ENCODE data around the gene LARGE1. TPM values are rescaled to one million over a fixed set of nuclear protein-coding genes. Genes with fewer than 3 reads are reported as not detected.

LARGE1 gene
- total and polyA plus RNA-seq, 2 of the 13 experiments (the other 11 are each of a cell fraction or from before 2014, with no cell fraction given): 8.4 to 11.0 TPM

DNA sequence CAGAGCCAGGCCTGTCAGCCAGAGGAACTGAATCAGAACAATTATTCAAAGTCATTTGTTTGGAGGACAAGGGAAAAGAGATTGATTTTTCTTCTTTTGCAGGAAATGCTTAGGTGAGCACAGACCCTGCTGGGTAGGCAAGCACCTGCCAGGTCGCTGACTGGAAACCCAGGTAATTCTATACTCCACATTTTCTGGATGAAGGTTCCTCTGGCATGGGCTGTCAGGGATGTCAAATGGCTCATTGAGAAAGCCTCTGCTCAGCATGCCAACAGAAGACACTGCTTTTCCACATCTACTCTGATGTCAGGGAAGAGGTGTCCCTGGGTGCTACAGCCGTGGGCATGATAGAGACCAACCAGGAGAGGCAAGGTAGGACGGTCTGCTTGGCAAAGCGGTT, 695.4 kb downstream of the LARGE1 start (continued):
- TF ChIP-seq, protein P1, sequence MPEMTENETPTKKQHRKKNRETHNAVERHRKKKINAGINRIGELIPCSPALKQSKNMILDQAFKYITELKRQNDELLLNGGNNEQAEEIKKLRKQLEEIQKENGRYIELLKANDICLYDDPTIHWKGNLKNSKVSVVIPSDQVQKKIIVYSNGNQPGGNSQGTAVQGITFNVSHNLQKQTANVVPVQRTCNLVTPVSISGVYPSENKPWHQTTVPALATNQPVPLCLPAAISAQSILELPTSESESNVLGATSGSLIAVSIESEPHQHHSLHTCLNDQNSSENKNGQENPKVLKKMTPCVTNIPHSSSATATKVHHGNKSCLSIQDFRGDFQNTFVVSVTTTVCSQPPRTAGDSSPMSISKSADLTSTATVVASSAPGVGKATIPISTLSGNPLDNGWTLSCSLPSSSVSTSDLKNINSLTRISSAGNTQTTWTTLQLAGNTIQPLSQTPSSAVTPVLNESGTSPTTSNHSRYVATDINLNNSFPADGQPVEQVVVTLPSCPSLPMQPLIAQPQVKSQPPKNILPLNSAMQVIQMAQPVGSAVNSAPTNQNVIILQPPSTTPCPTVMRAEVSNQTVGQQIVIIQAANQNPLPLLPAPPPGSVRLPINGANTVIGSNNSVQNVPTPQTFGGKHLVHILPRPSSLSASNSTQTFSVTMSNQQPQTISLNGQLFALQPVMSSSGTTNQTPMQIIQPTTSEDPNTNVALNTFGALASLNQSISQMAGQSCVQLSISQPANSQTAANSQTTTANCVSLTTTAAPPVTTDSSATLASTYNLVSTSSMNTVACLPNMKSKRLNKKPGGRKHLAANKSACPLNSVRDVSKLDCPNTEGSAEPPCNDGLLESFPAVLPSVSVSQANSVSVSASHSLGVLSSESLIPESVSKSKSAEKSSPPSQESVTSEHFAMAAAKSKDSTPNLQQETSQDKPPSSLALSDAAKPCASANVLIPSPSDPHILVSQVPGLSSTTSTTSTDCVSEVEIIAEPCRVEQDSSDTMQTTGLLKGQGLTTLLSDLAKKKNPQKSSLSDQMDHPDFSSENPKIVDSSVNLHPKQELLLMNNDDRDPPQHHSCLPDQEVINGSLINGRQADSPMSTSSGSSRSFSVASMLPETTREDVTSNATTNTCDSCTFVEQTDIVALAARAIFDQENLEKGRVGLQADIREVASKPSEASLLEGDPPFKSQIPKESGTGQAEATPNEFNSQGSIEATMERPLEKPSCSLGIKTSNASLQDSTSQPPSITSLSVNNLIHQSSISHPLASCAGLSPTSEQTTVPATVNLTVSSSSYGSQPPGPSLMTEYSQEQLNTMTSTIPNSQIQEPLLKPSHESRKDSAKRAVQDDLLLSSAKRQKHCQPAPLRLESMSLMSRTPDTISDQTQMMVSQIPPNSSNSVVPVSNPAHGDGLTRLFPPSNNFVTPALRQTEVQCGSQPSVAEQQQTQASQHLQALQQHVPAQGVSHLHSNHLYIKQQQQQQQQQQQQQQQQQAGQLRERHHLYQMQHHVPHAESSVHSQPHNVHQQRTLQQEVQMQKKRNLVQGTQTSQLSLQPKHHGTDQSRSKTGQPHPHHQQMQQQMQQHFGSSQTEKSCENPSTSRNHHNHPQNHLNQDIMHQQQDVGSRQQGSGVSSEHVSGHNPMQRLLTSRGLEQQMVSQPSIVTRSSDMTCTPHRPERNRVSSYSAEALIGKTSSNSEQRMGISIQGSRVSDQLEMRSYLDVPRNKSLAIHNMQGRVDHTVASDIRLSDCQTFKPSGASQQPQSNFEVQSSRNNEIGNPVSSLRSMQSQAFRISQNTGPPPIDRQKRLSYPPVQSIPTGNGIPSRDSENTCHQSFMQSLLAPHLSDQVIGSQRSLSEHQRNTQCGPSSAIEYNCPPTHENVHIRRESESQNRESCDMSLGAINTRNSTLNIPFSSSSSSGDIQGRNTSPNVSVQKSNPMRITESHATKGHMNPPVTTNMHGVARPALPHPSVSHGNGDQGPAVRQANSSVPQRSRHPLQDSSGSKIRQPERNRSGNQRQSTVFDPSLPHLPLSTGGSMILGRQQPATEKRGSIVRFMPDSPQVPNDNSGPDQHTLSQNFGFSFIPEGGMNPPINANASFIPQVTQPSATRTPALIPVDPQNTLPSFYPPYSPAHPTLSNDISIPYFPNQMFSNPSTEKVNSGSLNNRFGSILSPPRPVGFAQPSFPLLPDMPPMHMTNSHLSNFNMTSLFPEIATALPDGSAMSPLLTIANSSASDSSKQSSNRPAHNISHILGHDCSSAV (CRISPR knock-in tag; IDR thresholded peaks at IDR 0.05; ENCODE audit: borderline replicate concordance): no peak
- TF ChIP-seq, protein P2, sequence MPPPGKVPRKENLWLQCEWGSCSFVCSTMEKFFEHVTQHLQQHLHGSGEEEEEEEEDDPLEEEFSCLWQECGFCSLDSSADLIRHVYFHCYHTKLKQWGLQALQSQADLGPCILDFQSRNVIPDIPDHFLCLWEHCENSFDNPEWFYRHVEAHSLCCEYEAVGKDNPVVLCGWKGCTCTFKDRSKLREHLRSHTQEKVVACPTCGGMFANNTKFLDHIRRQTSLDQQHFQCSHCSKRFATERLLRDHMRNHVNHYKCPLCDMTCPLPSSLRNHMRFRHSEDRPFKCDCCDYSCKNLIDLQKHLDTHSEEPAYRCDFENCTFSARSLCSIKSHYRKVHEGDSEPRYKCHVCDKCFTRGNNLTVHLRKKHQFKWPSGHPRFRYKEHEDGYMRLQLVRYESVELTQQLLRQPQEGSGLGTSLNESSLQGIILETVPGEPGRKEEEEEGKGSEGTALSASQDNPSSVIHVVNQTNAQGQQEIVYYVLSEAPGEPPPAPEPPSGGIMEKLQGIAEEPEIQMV (CRISPR knock-in tag; IDR thresholded peaks at IDR 0.05; ENCODE audit: low read depth): no peak
- TF ChIP-seq TCF7L2 (IDR thresholded peaks at IDR 0.05; ENCODE audit: low read depth, low read length) (no peak), KAT8 (CRISPR knock-in tag; IDR thresholded peaks at IDR 0.05) (no peak), CBX2 (IDR thresholded peaks at IDR 0.05; ENCODE audit: low read depth, low read length) (no peak), CBX2 (CRISPR knock-in tag; IDR thresholded peaks at IDR 0.05; ENCODE audit: low read depth) (no peak)

Small RNA genes lying within 50 kb of the gene (microRNA-seq; reads per million reads assigned to microRNA genes)
- not detected for gene MIR4764

Small RNA genes lying within 50 kb of the gene (small RNA-seq; reads per million reads assigned to genes)
- gene MIR4764 (ENCODE audit: insufficient read depth in 2 of 3, insufficient read length in 3 of 3, low read depth in 2 of 3, low replicate concordance in 1 of 3): 0 reads per million in 3 experiments
- 0 reads per million in 3 experiments for gene SNORA50B (ENCODE audit: insufficient read depth in 2 of 3, insufficient read length in 3 of 3, low read depth in 2 of 3, low replicate concordance in 1 of 3)
